ENCODE results near the gene CRACR2B. TPM values are rescaled to one million over a fixed set of nuclear protein-coding genes. Genes with fewer than 3 reads are reported as not detected.

CRACR2B gene
- total and polyA plus RNA-seq, 10 of the 15 experiments (the other 5 are each of a cell fraction or from before 2014, with no cell fraction given): 0.10 to 33.7 (median 12.7) TPM

- CTCF ChIA-PET: no interaction called here
- Histone ChIP-seq H3K4me3 (no peak overlapping the region), H3K79me2 (ENCODE audit: control insufficient read depth, insufficient read depth, low read length) (no peaks in the 10 kb centered on the region), H4K20me1 (ENCODE audit: control insufficient read depth, insufficient read depth) (no peaks in the 10 kb centered on the region), H3K9me3 (replicated peaks; ENCODE audit: control insufficient read depth, insufficient read depth, low read length) (no peaks in the 10 kb centered on the region), H3K27ac (ENCODE audit: control insufficient read depth, insufficient read depth) (no peak overlapping the region), H3K4me2 (ENCODE audit: control insufficient read depth, insufficient read depth) (no peak overlapping the region), H2AFZ (ENCODE audit: control insufficient read depth, low read depth, low read length) (no peak overlapping the region), H3K36me3 (ENCODE audit: control insufficient read depth in 2 of 2, insufficient read depth in 2 of 2, low read length in 1 of 2) (peaks cover 0 to 1% of the 10 kb centered on the region in 2 experiments; a peak in 1 of 4 replicates), H3K9ac (ENCODE audit: control insufficient read depth, insufficient read depth, low read length) (no peak overlapping the region), H3K27me3 (replicated peaks in 1 of 2; ENCODE audit: control insufficient read depth in 2 of 2, insufficient read depth in 2 of 2, low read length in 1 of 2) (no peaks in the 10 kb centered on the region), H3K4me1 (ENCODE audit: control insufficient read depth, insufficient read depth, low read length) (no peaks in the 10 kb centered on the region)
- ATAC-seq: no peak
- TF ChIP-seq SREBF2 (IDR thresholded peaks at IDR 0.05; ENCODE audit: low read length) (no peak), ATF3 (IDR thresholded peaks at IDR 0.05; ENCODE audit: borderline replicate concordance, extremely low read depth, low read depth, low read length) (no peak), HDAC6 (IDR thresholded peaks at IDR 0.05; ENCODE audit: unreplicated experiment) (no peak), CTCF (IDR thresholded peaks at IDR 0.05 in 2 of 3, conservative IDR thresholded peaks at IDR 0.05 in 1 of 3; ENCODE audit: control insufficient read depth in 2 of 3, extremely low read depth in 1 of 3, insufficient read depth in 1 of 3, low read depth in 3 of 3, low read length in 3 of 3) (no peak), POLR2AphosphoS5 (IDR thresholded peaks at IDR 0.05; ENCODE audit: low read length) (no peak), CHD1 (IDR thresholded peaks at IDR 0.05; ENCODE audit: low read depth, low read length) (no peak), YY1 (IDR thresholded peaks at IDR 0.05; ENCODE audit: low read depth, low read length) (no peak), GATAD2B (conservative IDR thresholded peaks at IDR 0.05; ENCODE audit: low read depth) (no peak), NFYB (IDR thresholded peaks at IDR 0.05; ENCODE audit: insufficient read depth, low read depth, low read length) (no peak), ZNF24 (IDR thresholded peaks at IDR 0.05) (no peak)
- no peak for FAIRE-seq
- intact Hi-C loops (cut with micrococcal nuclease; ENCODE audit: unreplicated experiment) (no loop called here), in situ Hi-C loops (cut with MboI) (no loop called here)
- RAD21 ChIA-PET (ENCODE audit: unreplicated experiment): no interaction called here
- 92% methylated on average over 12 of the region's 12 CpGs for WGBS (ENCODE audit: insufficient coverage, insufficient replicate concordance, low lambda C conversion rate, missing lambda C conversion rate)
- POLR2A ChIA-PET: no interaction called here
- SMC1A ChIA-PET (ENCODE audit: uncharacterized antibody, unreplicated experiment): no interaction called here
- DNase-seq (ENCODE audit: low read depth, low spot score): no peak
- BruUV-seq (replicated peaks): no TSS peak
Measured at GRCh38 chr11:876545-876944, 48.8 kb downstream of the CRACR2B start.
